ENCODE measurements around the gene NSUN3.
"Not testable (repeated sequence)": the region's sequence is repeated elsewhere in the genome, so short reads cannot be mapped to it uniquely, and the experiment has no call there.

NSUN3 gene

DNA sequence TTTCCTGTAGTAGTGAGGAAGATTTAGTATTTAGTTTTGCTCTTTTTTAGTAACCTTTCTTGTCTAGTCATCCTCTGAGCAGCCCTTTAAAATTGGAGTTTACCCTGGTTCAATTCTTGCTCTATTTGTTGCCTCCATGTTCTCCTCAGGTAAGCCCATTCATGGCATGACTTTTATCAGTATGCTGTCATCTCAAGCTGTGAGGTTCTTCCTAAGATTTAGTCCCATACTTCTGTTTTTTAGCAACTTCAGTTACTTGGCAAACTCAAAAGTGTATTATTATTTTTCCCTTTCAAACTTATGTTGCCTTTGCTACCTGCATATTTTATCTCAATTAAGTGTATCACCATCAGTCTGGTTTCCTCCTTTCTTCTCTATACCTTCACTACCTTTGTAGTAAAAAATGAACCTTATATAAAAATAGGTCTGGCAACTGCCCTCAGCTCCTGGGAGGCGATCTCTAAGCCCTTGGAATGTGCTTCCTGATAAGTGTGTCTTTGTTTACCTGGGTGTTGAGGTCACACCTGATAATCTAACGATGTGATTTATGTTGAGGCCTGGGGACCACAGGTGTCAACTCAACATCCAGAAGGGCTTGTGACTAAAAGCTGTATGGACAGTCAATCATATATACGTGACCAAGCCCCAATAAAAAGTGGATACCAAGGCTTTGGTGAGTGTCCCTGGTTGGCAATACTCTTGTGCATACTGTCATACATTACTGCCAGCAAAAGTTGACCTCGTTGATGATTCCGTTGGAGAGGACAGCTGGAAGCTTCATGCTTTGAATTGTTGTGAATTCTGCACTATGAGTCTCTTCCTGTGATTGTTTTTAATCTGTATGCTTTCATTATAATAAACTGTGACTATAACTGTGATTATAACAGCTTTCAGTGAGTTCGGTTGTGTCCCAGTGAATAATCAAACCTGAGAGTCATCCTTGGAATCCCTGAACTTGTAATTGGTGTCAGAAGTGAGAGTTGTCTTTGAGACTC is 3.9 kb downstream of the NSUN3 start:
- TF ChIP-seq, protein P1, sequence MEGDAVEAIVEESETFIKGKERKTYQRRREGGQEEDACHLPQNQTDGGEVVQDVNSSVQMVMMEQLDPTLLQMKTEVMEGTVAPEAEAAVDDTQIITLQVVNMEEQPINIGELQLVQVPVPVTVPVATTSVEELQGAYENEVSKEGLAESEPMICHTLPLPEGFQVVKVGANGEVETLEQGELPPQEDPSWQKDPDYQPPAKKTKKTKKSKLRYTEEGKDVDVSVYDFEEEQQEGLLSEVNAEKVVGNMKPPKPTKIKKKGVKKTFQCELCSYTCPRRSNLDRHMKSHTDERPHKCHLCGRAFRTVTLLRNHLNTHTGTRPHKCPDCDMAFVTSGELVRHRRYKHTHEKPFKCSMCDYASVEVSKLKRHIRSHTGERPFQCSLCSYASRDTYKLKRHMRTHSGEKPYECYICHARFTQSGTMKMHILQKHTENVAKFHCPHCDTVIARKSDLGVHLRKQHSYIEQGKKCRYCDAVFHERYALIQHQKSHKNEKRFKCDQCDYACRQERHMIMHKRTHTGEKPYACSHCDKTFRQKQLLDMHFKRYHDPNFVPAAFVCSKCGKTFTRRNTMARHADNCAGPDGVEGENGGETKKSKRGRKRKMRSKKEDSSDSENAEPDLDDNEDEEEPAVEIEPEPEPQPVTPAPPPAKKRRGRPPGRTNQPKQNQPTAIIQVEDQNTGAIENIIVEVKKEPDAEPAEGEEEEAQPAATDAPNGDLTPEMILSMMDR (IDR thresholded peaks at IDR 0.05; ENCODE audit: control extremely low read depth, extremely low read depth, low read depth, missing control alignments), result no peak
- DNase-seq (ENCODE audit: extremely low spot score), result no peak
- ChIA-PET POLR2A (no interaction called here), CTCF (interaction anchor here (0.7 to 3.6 kb wide), 3 partner anchors 19 to 36 kb away, joined by 3 to 21 read pairs (median 3); no protein-coding TSS in a partner anchor)

DNA sequence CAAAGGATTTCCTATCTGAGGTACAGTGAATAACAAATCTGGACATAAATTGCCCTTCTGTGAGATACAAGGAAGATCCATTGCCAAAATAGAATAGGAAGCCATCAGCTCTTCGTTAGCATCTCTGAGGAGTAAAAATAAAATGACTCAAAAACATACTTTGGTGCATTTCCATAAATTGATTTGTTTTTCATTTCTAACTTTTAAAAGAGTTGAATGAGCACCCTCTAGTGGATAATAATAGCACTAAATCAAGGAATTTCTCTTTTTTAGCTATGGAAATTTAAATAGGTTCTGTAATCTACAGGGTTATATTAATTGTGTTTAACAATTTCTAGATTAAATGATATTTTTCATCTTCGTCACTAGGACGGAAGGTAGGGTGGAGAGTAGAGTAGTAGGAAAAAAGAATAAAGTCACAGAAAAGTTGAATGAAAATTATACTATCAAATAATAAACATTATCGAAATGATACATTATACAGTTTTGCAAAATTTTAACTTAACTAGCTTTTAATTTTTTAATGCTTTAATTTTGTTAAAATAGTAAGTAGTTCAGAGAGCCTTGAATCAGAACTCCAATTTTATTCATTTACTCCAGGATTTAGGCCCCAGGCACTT is 6.4 kb downstream of the NSUN3 start:
- POLR2A ChIA-PET, result no interaction called here

DNA sequence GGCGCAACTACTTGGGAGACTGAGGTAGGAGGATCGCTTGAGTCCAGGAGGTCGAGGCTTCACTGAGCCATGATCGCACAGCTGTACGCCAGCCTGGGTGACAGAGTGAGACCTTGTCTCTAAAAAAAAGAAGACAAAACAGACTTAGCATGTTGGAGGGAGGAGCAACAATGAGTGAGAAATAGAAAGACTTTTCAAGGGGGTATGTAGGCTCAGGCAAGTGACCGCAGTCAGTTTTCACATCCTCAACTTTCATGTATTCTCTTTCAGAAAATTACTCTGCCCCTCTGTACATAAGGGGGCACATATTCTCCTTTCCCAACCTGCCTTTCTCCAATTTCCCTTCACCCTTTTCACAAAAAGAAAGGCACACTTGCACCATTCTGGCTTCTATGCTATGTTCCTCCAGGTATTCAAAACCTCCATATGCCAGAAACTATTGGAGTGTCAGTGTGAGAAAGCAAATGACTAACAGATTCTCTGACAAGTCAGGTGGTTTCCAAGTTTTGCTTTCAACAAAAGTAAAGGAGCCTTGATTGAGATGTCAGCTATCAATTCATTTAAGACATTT is 7.6 kb downstream of the NSUN3 start:
- CTCF ChIA-PET, result interaction anchor here (0.7 to 3.7 kb wide), 15 partner anchors 10 to 97 kb away, joined by 3 to 45 read pairs (median 5); partner anchors contain the start of gene PROS1
- TF ChIP-seq, protein P1 (IDR thresholded peaks at IDR 0.05; ENCODE audit: control extremely low read depth, extremely low read depth, low read depth, missing control alignments), result no peak
- POLR2A ChIA-PET, result no interaction called here
- peak; percentile 20 for DNase-seq (ENCODE audit: extremely low spot score)

More for the DNA sequence above, 6.4 kb downstream of the NSUN3 start:
- CTCF ChIA-PET, result interaction anchor here (0.7 to 3.7 kb wide), 22 partner anchors 9 to 96 kb away, joined by 3 to 45 read pairs (median 5); partner anchors contain the start of genes ARL13B and PROS1
- DNase-seq (ENCODE audit: extremely low spot score), result no peak
- TF ChIP-seq, protein P1 (IDR thresholded peaks at IDR 0.05; ENCODE audit: control extremely low read depth, extremely low read depth, low read depth, missing control alignments), result peak; percentile 45

DNA sequence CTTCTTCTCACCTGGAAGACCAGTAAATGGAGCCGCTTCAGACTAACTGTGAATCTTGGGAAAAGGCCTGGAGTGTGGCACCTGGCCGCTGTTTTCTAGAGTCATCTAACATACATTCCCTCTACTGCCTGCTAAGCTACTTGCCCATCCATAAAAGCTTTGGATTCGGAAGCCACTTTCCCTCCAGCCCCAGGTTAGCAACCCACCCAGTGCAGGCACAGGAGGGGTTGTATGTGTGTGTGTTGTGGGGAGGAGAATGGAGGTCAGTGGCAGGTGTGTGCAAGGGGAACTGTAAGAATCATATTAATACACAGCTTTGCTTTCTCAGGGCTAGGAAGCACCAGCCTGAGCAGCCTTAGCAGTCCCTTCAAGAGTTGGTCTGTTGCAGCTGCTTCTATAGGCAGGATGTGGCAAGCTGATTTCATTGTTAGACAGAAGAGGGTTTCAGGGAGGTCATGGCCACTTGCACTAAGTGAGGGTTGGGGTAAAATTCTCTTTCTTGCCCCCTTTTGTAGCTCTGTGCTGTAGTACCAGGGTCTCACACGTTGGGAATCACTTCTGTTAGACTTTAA is 8.9 kb downstream of the NSUN3 start:
- CTCF ChIA-PET, result interaction anchor here (1.0 to 3.7 kb wide), 3 partner anchors 9 to 55 kb away, joined by 3 to 45 read pairs (median 5); no protein-coding TSS in a partner anchor
- POLR2A ChIA-PET, result no interaction called here
- TF ChIP-seq, protein P1 (IDR thresholded peaks at IDR 0.05; ENCODE audit: control extremely low read depth, extremely low read depth, low read depth, missing control alignments), result no peak
- peak; percentile 15 for DNase-seq (ENCODE audit: extremely low spot score)

DNA sequence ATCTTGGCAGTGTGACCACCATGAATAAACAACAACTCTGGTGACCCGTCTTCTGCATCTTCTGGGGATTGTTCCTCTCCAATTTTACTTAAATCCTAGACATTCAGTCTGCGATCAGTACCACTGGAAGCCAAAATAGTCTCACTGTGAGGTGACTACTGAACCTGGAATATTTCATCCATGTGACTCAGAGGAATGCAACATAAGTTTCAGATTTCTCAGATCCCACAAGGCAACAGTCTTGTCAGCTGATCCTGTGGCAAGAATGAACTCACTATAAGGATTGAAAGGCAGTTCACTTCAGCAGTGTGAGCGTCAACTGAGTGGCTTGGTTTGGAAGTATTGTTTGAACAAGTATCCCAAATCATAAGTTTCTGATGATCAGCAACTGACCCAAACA is 13.2 kb downstream of the NSUN3 start:
- DNase-seq (ENCODE audit: extremely low spot score), result no peak
- TF ChIP-seq, protein P1 (IDR thresholded peaks at IDR 0.05; ENCODE audit: control extremely low read depth, extremely low read depth, low read depth, missing control alignments), result no peak
- ChIA-PET POLR2A (no interaction called here), CTCF (no interaction called here)

DNA sequence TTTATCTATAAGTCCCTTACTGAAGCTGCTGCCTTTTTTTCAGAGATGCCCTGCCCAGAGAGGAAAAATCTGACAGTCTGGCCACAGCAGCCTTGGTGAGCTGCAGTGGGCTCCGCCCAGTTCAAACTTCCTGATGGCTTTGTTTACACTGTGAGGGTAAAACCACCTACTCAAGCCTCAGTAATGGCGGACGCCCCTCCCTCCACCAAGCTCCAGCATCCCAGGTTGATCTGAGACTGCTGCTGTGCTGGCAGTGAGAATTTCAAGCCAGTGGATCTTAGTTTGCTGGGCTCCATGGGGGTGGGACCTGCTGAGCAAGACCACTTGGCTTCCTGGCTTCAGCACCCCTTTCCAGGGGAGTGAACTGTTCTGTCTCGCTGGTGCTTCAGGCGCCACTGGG is 17.7 kb downstream of the NSUN3 start:
- CTCF ChIA-PET, result interaction anchor here (5.4 kb wide), 1 partner anchor 10 kb away, joined by 45 read pairs; no protein-coding TSS in a partner anchor
- POLR2A ChIA-PET; DNase-seq (ENCODE audit: extremely low spot score): not testable (repeated sequence)

Data from GM10248 (cell line).